H9 (cell line): Measurements from ENCODE around the gene GRIA4. TPM values are rescaled to one million over a fixed set of nuclear protein-coding genes. Genes with fewer than 3 reads are reported as not detected.

Source experiments
- DNase-seq: peaks from one replicate; pipeline ENCODE4 v3.0.0-alpha.2; 2017
- H2AFZ ChIP-seq: one replicate; pipeline ENCODE4 v1.6.1; 2013; ENCODE audit warnings: mild to moderate bottlenecking, low read length, control low read depth, moderate library complexity
- H2AK5ac ChIP-seq: 2 replicates; pipeline ENCODE4 v1.6.1; 2013; ENCODE audit warnings: low read length, control low read depth, mixed read lengths; ENCODE audit not compliant: insufficient read length
- H2BK120ac ChIP-seq: one replicate; pipeline ENCODE4 v1.6.1; 2013; ENCODE audit warnings: low read depth, mild to moderate bottlenecking, low read length, control low read depth, inconsistent platforms; ENCODE audit not compliant: poor library complexity, severe bottlenecking
- H2BK12ac ChIP-seq: 2 replicates; pipeline ENCODE4 v1.6.1; 2013; ENCODE audit warnings: low read length, control low read depth, mixed read lengths, low read depth; ENCODE audit not compliant: insufficient read length
- H2BK15ac ChIP-seq: 2 replicates; pipeline ENCODE4 v1.6.1; 2013; ENCODE audit warnings: low read depth, low read length, control low read depth
- H2BK20ac ChIP-seq: one replicate; pipeline ENCODE4 v1.6.1; 2013; ENCODE audit warnings: low read depth, mild to moderate bottlenecking, low read length, control low read depth, inconsistent platforms; ENCODE audit not compliant: poor library complexity, severe bottlenecking
- H2BK5ac ChIP-seq: 2 replicates; pipeline ENCODE4 v1.6.1; 2013; ENCODE audit warnings: low read length, control low read depth, mixed read lengths; ENCODE audit not compliant: insufficient read length
- H3K14ac ChIP-seq: 2 replicates; pipeline ENCODE4 v1.6.1; 2013; ENCODE audit warnings: low read length, control low read depth; ENCODE audit not compliant: insufficient read depth
- H3K18ac ChIP-seq: 2 replicates; pipeline ENCODE4 v1.6.1; 2013; ENCODE audit warnings: low read depth, mild to moderate bottlenecking, mixed read lengths, low read length, control low read depth; ENCODE audit not compliant: insufficient read length
- H3K23ac ChIP-seq: 2 replicates; pipeline ENCODE4 v1.6.1; 2013; ENCODE audit warnings: low read length, control low read depth, mixed read lengths, low read depth; ENCODE audit not compliant: insufficient read length
- H3K23me2 ChIP-seq: 2 replicates; pipeline ENCODE4 v1.6.1; 2013; ENCODE audit warnings: low read depth, mild to moderate bottlenecking, mixed read lengths, low read length, control low read depth; ENCODE audit not compliant: insufficient read length, poor library complexity, severe bottlenecking
- H3K27ac ChIP-seq: 2 replicates; pipeline ENCODE4 v1.5.1; 2013; ENCODE audit warnings: low read length, control low read depth, mixed read lengths, low read depth; ENCODE audit not compliant: insufficient read length
- H3K27me3 ChIP-seq: 2 replicates; pipeline ENCODE4 v1.6.1; 2013; ENCODE audit warnings: low read length, control low read depth, inconsistent platforms; ENCODE audit not compliant: insufficient read depth
- H3K4ac ChIP-seq: 2 replicates; pipeline ENCODE4 v1.6.1; 2013; ENCODE audit warnings: low read depth, mild to moderate bottlenecking, control low read depth, inconsistent platforms, low read length, moderate library complexity
- H3K4me1 ChIP-seq: 2 replicates; pipeline ENCODE4 v1.6.1; 2013; ENCODE audit warnings: low read length, control low read depth, inconsistent platforms; ENCODE audit not compliant: insufficient read depth
- H3K4me2 ChIP-seq: 2 replicates; pipeline ENCODE4 v1.6.1; 2013; ENCODE audit warnings: low read length, control low read depth, mixed read lengths; ENCODE audit not compliant: insufficient read length, insufficient read depth
- H3K56ac ChIP-seq: 2 replicates; pipeline ENCODE4 v1.6.1; 2013; ENCODE audit warnings: low read depth, mild to moderate bottlenecking, mixed read lengths, low read length, control low read depth; ENCODE audit not compliant: insufficient read length
- H3K79me1 ChIP-seq: 2 replicates; pipeline ENCODE4 v1.6.1; 2013; ENCODE audit warnings: low read depth, mild to moderate bottlenecking, moderate library complexity, low read length, control low read depth, inconsistent platforms; ENCODE audit not compliant: insufficient read depth, poor library complexity, severe bottlenecking
- H3K79me2 ChIP-seq: 2 replicates; pipeline ENCODE4 v1.6.1; 2013; ENCODE audit warnings: low read length, control low read depth, inconsistent platforms; ENCODE audit not compliant: insufficient read depth
- H3K9ac ChIP-seq: 2 replicates; pipeline ENCODE4 v1.6.1; 2013; ENCODE audit warnings: low read length, control low read depth, mixed read lengths; ENCODE audit not compliant: insufficient read length; ENCODE audit errors: extremely low read depth
- H3K9me3 ChIP-seq: one replicate; pipeline ENCODE4 v1.6.1; 2013; ENCODE audit warnings: low read depth, low read length, inconsistent platforms; ENCODE audit not compliant: control insufficient read depth
- H3T11ph ChIP-seq: one replicate; pipeline ENCODE4 v1.6.1; 2013; ENCODE audit warnings: mild to moderate bottlenecking, low read length, control low read depth, inconsistent platforms
- H4K20me1 ChIP-seq: one replicate; pipeline ENCODE4 v1.6.1; 2013; ENCODE audit not compliant: control insufficient read depth, insufficient read length, insufficient read depth
- H4K5ac ChIP-seq: 2 replicates; pipeline ENCODE4 v1.6.1; 2013; ENCODE audit warnings: low read depth, mild to moderate bottlenecking, mixed read lengths, low read length, control low read depth; ENCODE audit not compliant: insufficient read length
- H4K8ac ChIP-seq: replicated peaks from 2 replicates; pipeline ENCODE4 v1.6.1; 2013; ENCODE audit warnings: low read length, control low read depth, mixed read lengths, low read depth; ENCODE audit not compliant: insufficient read length
- H4K91ac ChIP-seq: 2 replicates; pipeline ENCODE4 v1.6.1; 2013; ENCODE audit warnings: low read depth, mild to moderate bottlenecking, moderate library complexity, mixed read lengths, low read length, control low read depth; ENCODE audit not compliant: insufficient read length
- H3K27ac Mint-ChIP-seq, 3 experiments: 2 replicates in 2 of 3; 3 replicates in 1 of 3; pipeline ENCODE4 v1.8.0; 2020 to 2021; ENCODE audit warnings: mixed read lengths in 3 of 3, mild to moderate bottlenecking in 1 of 3, moderate library complexity in 1 of 3
- H3K27me3 Mint-ChIP-seq: 2 replicates; pipeline ENCODE4 v1.8.0; 2021; ENCODE audit warnings: low read depth, mild to moderate bottlenecking, moderate library complexity, mixed read lengths
- H3K36me3 Mint-ChIP-seq, 3 experiments: 2 replicates in 2 of 3; 3 replicates in 1 of 3; pipeline ENCODE4 v1.8.0; 2020 to 2021; ENCODE audit warnings: low read depth in 3 of 3, mixed read lengths in 3 of 3; ENCODE audit not compliant: insufficient read depth in 1 of 3
- H3K4me1 Mint-ChIP-seq, 2 experiments: 2 replicates each; pipeline ENCODE4 v1.8.0; 2020; ENCODE audit warnings: mixed read lengths in 2 of 2
- H3K4me3 Mint-ChIP-seq, 2 experiments: 2 replicates in 1 of 2; 3 replicates in 1 of 2; pipeline ENCODE4 v1.8.0; 2020 to 2021; ENCODE audit warnings: mild to moderate bottlenecking in 2 of 2, mixed read lengths in 2 of 2, moderate library complexity in 1 of 2
- H3K9me3 Mint-ChIP-seq, 2 experiments: 2 replicates in 1 of 2; 3 replicates in 1 of 2; pipeline ENCODE4 v1.8.0; 2020; ENCODE audit warnings: mild to moderate bottlenecking in 2 of 2, mixed read lengths in 2 of 2, moderate library complexity in 1 of 2
- WGBS: extraction: QIAGEN DNeasy Blood & Tissue Kit; methylation state at CpG from one replicate; pipeline ENCODE4 v1.1.7; 2013; ENCODE audit warnings: missing lambda C conversion rate, low lambda C conversion rate, mixed read lengths; ENCODE audit not compliant: insufficient read length; ENCODE audit errors: extremely low coverage; 5-methylcytosine and 5-hydroxymethylcytosine counted together
- total RNA-seq: library from RNA; stranded (reverse); gene quantifications from 2 replicates; pipeline ENCODE4 v1.2.1, GENCODE V29; 2021
- TF ChIP-seq, protein P1 (sequence below): fragments of 200-600 bp; sonication (generic); conservative IDR thresholded peaks from 3 replicates; pipeline ENCODE4 v1.8.0; 2021; ENCODE audit warnings: antibody characterized with exemption, mild to moderate bottlenecking

Gene GRIA4
- total RNA-seq, 1 experiment from 2014 or later, result 0.83 TPM

DNA sequence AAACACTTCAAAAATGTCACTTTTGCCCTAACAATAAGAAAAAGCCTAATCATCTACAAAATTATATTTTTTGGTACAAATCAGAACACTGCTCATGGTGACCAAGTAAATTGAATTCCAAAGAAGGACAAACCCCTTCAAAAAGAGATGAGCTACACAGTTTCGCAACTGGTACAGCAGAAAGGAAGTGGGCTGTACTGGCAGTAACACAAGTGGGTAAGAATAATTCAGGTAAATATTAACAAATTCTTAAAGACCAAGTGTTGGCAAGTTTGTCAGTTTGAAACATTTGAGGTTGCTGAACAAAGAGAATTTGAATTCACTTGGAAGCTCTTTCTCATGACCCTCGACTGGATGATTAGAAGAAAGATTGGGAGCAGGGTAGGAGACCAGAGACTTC lies 376.7 kb downstream of the GRIA4 start:
- H3K79me2 ChIP-seq, result no peaks in the 10 kb centered on the region
- H2AK5ac ChIP-seq, result no peak overlapping the region
- H3K23me2 ChIP-seq, result no peaks in the 10 kb centered on the region
- Mint-ChIP-seq H3K9me3 (no peaks in the 10 kb centered on the region), H3K27me3 (no peaks in the 10 kb centered on the region), H3K36me3 (no peaks in the 10 kb centered on the region), H3K4me3 (no peak overlapping the region), H3K4me1 (peaks cover 7% of the 10 kb centered on the region in 2 experiments), H3K27ac (no peak overlapping the region)
- H4K5ac ChIP-seq, result no peak overlapping the region
- no peak overlapping the region for H3K18ac ChIP-seq
- WGBS, result no CpG with 5 or more reads among the region's 2 CpGs
- no peak overlapping the region for H2BK15ac ChIP-seq
- H3K9ac ChIP-seq, result no peak overlapping the region
- H4K8ac ChIP-seq, result no peak overlapping the region
- H3K4me2 ChIP-seq, result no peak overlapping the region
- H3K27me3 ChIP-seq, result no peaks in the 10 kb centered on the region
- no peaks in the 10 kb centered on the region for H3K79me1 ChIP-seq
- H3K23ac ChIP-seq, result no peak overlapping the region
- H2BK12ac ChIP-seq, result no peak overlapping the region
- no peak overlapping the region for H3K14ac ChIP-seq
- H2AFZ ChIP-seq, result no peak overlapping the region
- no peak for DNase-seq
- no peak overlapping the region for H2BK120ac ChIP-seq
- TF ChIP-seq, protein P1, sequence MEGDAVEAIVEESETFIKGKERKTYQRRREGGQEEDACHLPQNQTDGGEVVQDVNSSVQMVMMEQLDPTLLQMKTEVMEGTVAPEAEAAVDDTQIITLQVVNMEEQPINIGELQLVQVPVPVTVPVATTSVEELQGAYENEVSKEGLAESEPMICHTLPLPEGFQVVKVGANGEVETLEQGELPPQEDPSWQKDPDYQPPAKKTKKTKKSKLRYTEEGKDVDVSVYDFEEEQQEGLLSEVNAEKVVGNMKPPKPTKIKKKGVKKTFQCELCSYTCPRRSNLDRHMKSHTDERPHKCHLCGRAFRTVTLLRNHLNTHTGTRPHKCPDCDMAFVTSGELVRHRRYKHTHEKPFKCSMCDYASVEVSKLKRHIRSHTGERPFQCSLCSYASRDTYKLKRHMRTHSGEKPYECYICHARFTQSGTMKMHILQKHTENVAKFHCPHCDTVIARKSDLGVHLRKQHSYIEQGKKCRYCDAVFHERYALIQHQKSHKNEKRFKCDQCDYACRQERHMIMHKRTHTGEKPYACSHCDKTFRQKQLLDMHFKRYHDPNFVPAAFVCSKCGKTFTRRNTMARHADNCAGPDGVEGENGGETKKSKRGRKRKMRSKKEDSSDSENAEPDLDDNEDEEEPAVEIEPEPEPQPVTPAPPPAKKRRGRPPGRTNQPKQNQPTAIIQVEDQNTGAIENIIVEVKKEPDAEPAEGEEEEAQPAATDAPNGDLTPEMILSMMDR, result no peak
- no peaks in the 10 kb centered on the region for H3K9me3 ChIP-seq
- H4K91ac ChIP-seq, result no peak overlapping the region
- no peak overlapping the region for H3K56ac ChIP-seq
- H3K4ac ChIP-seq, result no peak overlapping the region
- H2BK20ac ChIP-seq, result no peak overlapping the region
- H2BK5ac ChIP-seq, result no peak overlapping the region
- H3K4me1 ChIP-seq, result no peaks in the 10 kb centered on the region
- H3T11ph ChIP-seq, result no peak overlapping the region
- H3K27ac ChIP-seq, result no peak overlapping the region
- no peaks in the 10 kb centered on the region for H4K20me1 ChIP-seq
